ENCODE data around the gene ARSB. TPM values are rescaled to one million over a fixed set of nuclear protein-coding genes. Genes with fewer than 3 reads are reported as not detected.

The ARSB gene
- polyA plus RNA-seq, 6 donors from 2014 or later = 4.1 to 6.8 (median 5.4) TPM

Other genes starting within 250 kb of the ARSB start
- gene DMGDH, start 84.4 kb upstream of the ARSB start, polyA plus RNA-seq (ENCODE audit: low read depth in 6 of 6) = 1 to 10 TPM in 1 of 6 donors, under 1 TPM in 1, not detected in 4; 0.20 to 2.4 TPM
- gene BHMT2, start 84.5 kb upstream of the ARSB start, polyA plus RNA-seq (ENCODE audit: low read depth in 6 of 6) = not detected
- not detected for gene BHMT, start 126.5 kb upstream of the ARSB start, polyA plus RNA-seq (ENCODE audit: low read depth in 6 of 6)

Measured in naive B cell (primary cell).